GDM1 (cell line): Measurements from ENCODE around the gene SIK3.
"Not testable (repeated sequence)": the region's sequence is repeated elsewhere in the genome, so short reads cannot be mapped to it uniquely, and the experiment has no call there.

Source experiments
- DNase-seq: peaks from one replicate; lab custom pipeline; 2025; lab: John Stamatoyannopoulos, UW

SIK3 gene

GRCh38 chr11:117098269-117099232 is at the start of gene SIK3:
SIK3 (minus strand) TSS chr11:117098428; CDS start chr11:117098415, 13 bp downstream.
- peak; percentile 88 for DNase-seq

- DNase-seq, result no peak
Observed at GRCh38 chr11:117146521-117146920, 48.3 kb upstream of the SIK3 start.

GRCh38 chr11:117145393-117145761 is 47.1 kb upstream of the SIK3 start:
- DNase-seq, result no peak

GRCh38 chr11:117144477-117145392 is 46.5 kb upstream of the SIK3 start:
- peak; percentile 15 for DNase-seq

- DNase-seq, result peak; percentile 94
Observed at GRCh38 chr11:117143871-117144476, 45.7 kb upstream of the SIK3 start, which contains the start of gene PAFAH1B2. PAFAH1B2 (plus strand) TSS chr11:117144287; CDS start chr11:117152448, 8,161 bp downstream.

GRCh38 chr11:117143390-117143789 is 45.2 kb upstream of the SIK3 start:
- no peak for DNase-seq

- DNase-seq, result not testable (repeated sequence)
Observed at GRCh38 chr11:117137223-117138086, 39.2 kb upstream of the SIK3 start.

- not testable (repeated sequence) for DNase-seq
Observed at GRCh38 chr11:117134979-117135378, 36.8 kb upstream of the SIK3 start.

- no peak for DNase-seq
Observed at GRCh38 chr11:117134431-117134830, 36.2 kb upstream of the SIK3 start.

- no peak for DNase-seq
Observed at GRCh38 chr11:117130879-117131278, 32.7 kb upstream of the SIK3 start.

GRCh38 chr11:117130396-117130795 is 32.2 kb upstream of the SIK3 start:
- not testable (repeated sequence) for DNase-seq

- DNase-seq, result no peak
Observed at GRCh38 chr11:117128289-117128688, 30.1 kb upstream of the SIK3 start.

- no peak for DNase-seq
Observed at GRCh38 chr11:117127171-117127901, 29.1 kb upstream of the SIK3 start.

GRCh38 chr11:117126223-117126965 is 28.2 kb upstream of the SIK3 start:
- no peak for DNase-seq

GRCh38 chr11:117122556-117122955 is 24.3 kb upstream of the SIK3 start:
- DNase-seq, result no peak

- DNase-seq, result no peak
Observed at GRCh38 chr11:117121176-117121575, 22.9 kb upstream of the SIK3 start.

GRCh38 chr11:117117681-117118080 is 19.5 kb upstream of the SIK3 start:
- DNase-seq, result no peak

GRCh38 chr11:117112939-117113338 is 14.7 kb upstream of the SIK3 start:
- DNase-seq, result not testable (repeated sequence)

GRCh38 chr11:117112497-117112896 is 14.3 kb upstream of the SIK3 start:
- DNase-seq, result not testable (repeated sequence)
